Panc1 (cell line): ENCODE data around the gene ATP6V1B1. TPM values are rescaled to one million over a fixed set of nuclear protein-coding genes. Genes with fewer than 3 reads are reported as not detected.

Experiments
- ATAC-seq: fragments of 200-7000 bp; cut with Tn5 transposase; 2 replicates; pipeline ENCODE4 v1.9.1; 2020; ENCODE audit warnings: mild to moderate bottlenecking, moderate library complexity
- BruUV-seq: library from RNA; stranded (reverse); fragments of 400-500 nt; replicated peaks from 2 replicates; lab custom pipeline; 2021; lab: Mats Ljungman, UMichigan
- CTCF ChIA-PET: fragments of 300-600 bp; sonication (Branson Sonifier 250); formaldehyde crosslinking; loops from one replicate; lab custom pipeline; 2022; ENCODE audit warnings: antibody characterized with exemption; lab: Charles Lee
- POLR2A ChIA-PET: fragments of 300-600 bp; sonication (Branson Sonifier 250); formaldehyde crosslinking; loops from one replicate; lab custom pipeline; 2022; ENCODE audit warnings: antibody characterized with exemption; lab: Charles Lee
- DNase-seq: peaks from one replicate; pipeline ENCODE4 v3.0.0-alpha.2; 2010; ENCODE audit warnings: low read depth, low spot score
- H3K27ac ChIP-seq: 2 replicates; pipeline ENCODE4 v1.5.1; 2011; ENCODE audit warnings: mild to moderate bottlenecking, low read length, inconsistent platforms
- H3K27me3 ChIP-seq: fragments of 200-500 bp; sonication (Bioruptor generic); 2 replicates; pipeline ENCODE4 v1.6.0; 2014; ENCODE audit warnings: low read length, inconsistent platforms; ENCODE audit not compliant: control insufficient read depth, insufficient read depth
- H3K36me3 ChIP-seq: fragments of 200-500 bp; sonication (Bioruptor generic); 2 replicates; pipeline ENCODE4 v1.5.1; 2014; ENCODE audit warnings: inconsistent platforms, mild to moderate bottlenecking, low read length, moderate library complexity; ENCODE audit not compliant: control insufficient read depth, insufficient read depth
- H3K4me1 ChIP-seq: 2 replicates; pipeline ENCODE4 v1.5.1; 2011; ENCODE audit warnings: inconsistent platforms, mild to moderate bottlenecking, low read length, moderate library complexity; ENCODE audit not compliant: control insufficient read depth, insufficient read depth
- H3K4me3 ChIP-seq, 2 experiments: 2 replicates each; pipeline ENCODE4 v1.5.1; 2011 to 2012; ENCODE audit warnings: low read depth in 2 of 2, low read length in 2 of 2, mild to moderate bottlenecking in 2 of 2, inconsistent platforms in 1 of 2, moderate library complexity in 1 of 2
- H3K9me3 ChIP-seq: fragments of 200-500 bp; sonication (Bioruptor generic); 2 replicates; pipeline ENCODE4 v1.5.1; 2014; ENCODE audit warnings: low read depth, mild to moderate bottlenecking, inconsistent platforms, low read length, moderate library complexity; ENCODE audit not compliant: control insufficient read depth, insufficient read depth
- POLR2AphosphoS5 ChIP-seq: IDR thresholded peaks from 2 replicates; pipeline ENCODE4 v1.6.1; 2012; ENCODE audit warnings: mild to moderate bottlenecking, low read depth, low read length, moderate library complexity
- SIN3A ChIP-seq: IDR thresholded peaks from 2 replicates; pipeline ENCODE4 v1.6.1; 2012; ENCODE audit warnings: low read depth, mild to moderate bottlenecking, low read length, moderate library complexity, borderline replicate concordance; ENCODE audit not compliant: insufficient read depth
- TCF7L2 ChIP-seq: IDR thresholded peaks from 2 replicates; pipeline ENCODE4 v1.6.1; 2011; ENCODE audit warnings: mild to moderate bottlenecking, low read depth, low read length, inconsistent platforms
- in situ Hi-C: cut with HindIII; loops from 2 replicates; pipeline ENCODE4 v1.10.0; 2016; ENCODE audit warnings: low sequenced_read_pairs, low pct_unique_long_range_greater_than_20kb
- intact Hi-C: fragments of 100-400 bp; cut with micrococcal nuclease; formaldehyde crosslinking; loops from one replicate; pipeline ENCODE4 v1.10.0; 2022; ENCODE audit not compliant: unreplicated experiment
- total RNA-seq: library from RNA; stranded (reverse); gene quantifications from one replicate; pipeline ENCODE4 v1.2.1, GENCODE V29; 2021; ENCODE audit not compliant: unreplicated experiment
- TF ChIP-seq, protein P1 (sequence below): fragments of 450-650 bp; IDR thresholded peaks from 2 replicates; pipeline ENCODE4 v1.5.1; 2017; ENCODE audit warnings: mild to moderate bottlenecking
- TF ChIP-seq, protein P2 (sequence below), 2 experiments: IDR thresholded peaks; 2 replicates each; pipeline ENCODE4 v1.6.1; 2011 to 2012; ENCODE audit warnings: low read depth in 2 of 2, control low read depth in 1 of 2, low read length in 1 of 2, mild to moderate bottlenecking in 1 of 2, moderate library complexity in 1 of 2; ENCODE audit not compliant: insufficient read depth in 1 of 2

ATP6V1B1 gene
- total RNA-seq, 1 experiment from 2014 or later: 0.18 TPM

DNA sequence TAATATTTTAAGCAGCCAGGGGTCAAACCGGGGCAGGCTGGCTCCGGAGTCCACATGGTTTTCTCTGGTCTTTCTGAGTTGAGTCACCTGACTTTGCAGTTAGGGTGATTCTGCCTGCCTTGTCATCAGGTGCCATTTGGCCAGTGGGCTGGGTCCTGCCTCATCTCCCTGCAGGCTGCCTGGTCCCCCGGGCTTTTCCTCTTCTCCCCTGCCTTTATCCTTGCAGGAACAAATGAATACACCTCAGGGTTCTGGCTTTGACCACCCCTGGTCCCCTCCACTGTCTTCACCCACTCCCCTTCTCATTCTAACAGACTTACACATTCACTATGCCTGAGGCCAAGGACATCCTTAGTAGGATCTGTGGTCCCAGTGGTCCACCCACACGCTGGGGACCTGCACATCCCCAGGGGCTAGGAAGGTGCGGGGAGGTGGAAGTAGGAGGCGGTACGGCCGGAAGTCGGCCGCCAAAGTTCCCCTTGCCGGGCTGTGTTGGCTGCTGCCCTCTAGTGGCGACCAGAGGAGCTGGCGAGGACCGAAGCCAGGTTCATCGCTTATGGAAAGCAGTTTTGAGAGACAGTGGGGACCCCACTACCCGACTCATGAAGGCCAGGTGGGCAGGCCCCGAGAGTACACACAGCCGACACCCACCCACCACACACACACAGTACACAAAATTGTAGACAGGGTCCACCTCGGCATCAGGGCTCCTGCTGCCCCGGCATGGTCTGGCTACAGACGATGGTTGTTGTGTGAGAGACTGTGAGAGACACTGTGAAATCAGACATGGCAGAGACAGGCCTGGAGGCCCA is 65.3 kb downstream of the ATP6V1B1 start:
- Histone ChIP-seq H3K27ac (peak overlapping the region; percentile 59; the same call in 1 of the 2 replicates), H3K4me3 (peak overlapping the region; percentile 4 to 52; a peak in 3 of 4 replicates), H3K27me3 (no peaks in the 10 kb centered on the region), H3K36me3 (no peaks in the 10 kb centered on the region; the same call in 1 of the 2 replicates), H3K9me3 (no peaks in the 10 kb centered on the region), H3K4me1 (no peaks in the 10 kb centered on the region)
- in situ Hi-C loops (no loop called here), intact Hi-C loops (no loop called here)
- ChIA-PET POLR2A (interaction anchor here (0.7 kb wide), 1 partner anchor 1613 kb away, joined by 3 read pairs; no protein-coding TSS in a partner anchor), CTCF (interaction anchor here (0.6 to 1.1 kb wide), 2 partner anchors 27 to 100 kb away, joined by 4 to 5 read pairs; no protein-coding TSS in a partner anchor)
- TF ChIP-seq POLR2AphosphoS5: no peak
- TF ChIP-seq, protein P1, sequence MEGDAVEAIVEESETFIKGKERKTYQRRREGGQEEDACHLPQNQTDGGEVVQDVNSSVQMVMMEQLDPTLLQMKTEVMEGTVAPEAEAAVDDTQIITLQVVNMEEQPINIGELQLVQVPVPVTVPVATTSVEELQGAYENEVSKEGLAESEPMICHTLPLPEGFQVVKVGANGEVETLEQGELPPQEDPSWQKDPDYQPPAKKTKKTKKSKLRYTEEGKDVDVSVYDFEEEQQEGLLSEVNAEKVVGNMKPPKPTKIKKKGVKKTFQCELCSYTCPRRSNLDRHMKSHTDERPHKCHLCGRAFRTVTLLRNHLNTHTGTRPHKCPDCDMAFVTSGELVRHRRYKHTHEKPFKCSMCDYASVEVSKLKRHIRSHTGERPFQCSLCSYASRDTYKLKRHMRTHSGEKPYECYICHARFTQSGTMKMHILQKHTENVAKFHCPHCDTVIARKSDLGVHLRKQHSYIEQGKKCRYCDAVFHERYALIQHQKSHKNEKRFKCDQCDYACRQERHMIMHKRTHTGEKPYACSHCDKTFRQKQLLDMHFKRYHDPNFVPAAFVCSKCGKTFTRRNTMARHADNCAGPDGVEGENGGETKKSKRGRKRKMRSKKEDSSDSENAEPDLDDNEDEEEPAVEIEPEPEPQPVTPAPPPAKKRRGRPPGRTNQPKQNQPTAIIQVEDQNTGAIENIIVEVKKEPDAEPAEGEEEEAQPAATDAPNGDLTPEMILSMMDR: peak; percentile 98
- TF ChIP-seq, protein P2, sequence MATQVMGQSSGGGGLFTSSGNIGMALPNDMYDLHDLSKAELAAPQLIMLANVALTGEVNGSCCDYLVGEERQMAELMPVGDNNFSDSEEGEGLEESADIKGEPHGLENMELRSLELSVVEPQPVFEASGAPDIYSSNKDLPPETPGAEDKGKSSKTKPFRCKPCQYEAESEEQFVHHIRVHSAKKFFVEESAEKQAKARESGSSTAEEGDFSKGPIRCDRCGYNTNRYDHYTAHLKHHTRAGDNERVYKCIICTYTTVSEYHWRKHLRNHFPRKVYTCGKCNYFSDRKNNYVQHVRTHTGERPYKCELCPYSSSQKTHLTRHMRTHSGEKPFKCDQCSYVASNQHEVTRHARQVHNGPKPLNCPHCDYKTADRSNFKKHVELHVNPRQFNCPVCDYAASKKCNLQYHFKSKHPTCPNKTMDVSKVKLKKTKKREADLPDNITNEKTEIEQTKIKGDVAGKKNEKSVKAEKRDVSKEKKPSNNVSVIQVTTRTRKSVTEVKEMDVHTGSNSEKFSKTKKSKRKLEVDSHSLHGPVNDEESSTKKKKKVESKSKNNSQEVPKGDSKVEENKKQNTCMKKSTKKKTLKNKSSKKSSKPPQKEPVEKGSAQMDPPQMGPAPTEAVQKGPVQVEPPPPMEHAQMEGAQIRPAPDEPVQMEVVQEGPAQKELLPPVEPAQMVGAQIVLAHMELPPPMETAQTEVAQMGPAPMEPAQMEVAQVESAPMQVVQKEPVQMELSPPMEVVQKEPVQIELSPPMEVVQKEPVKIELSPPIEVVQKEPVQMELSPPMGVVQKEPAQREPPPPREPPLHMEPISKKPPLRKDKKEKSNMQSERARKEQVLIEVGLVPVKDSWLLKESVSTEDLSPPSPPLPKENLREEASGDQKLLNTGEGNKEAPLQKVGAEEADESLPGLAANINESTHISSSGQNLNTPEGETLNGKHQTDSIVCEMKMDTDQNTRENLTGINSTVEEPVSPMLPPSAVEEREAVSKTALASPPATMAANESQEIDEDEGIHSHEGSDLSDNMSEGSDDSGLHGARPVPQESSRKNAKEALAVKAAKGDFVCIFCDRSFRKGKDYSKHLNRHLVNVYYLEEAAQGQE (IDR thresholded peaks at IDR 0.05; ENCODE audit: insufficient read depth in 1 of 2, low read depth in 2 of 2, low read length in 1 of 2): no peak
- DNase-seq (no peak), ATAC-seq (peak; percentile 88)
- BruUV-seq: no TSS peak

DNA sequence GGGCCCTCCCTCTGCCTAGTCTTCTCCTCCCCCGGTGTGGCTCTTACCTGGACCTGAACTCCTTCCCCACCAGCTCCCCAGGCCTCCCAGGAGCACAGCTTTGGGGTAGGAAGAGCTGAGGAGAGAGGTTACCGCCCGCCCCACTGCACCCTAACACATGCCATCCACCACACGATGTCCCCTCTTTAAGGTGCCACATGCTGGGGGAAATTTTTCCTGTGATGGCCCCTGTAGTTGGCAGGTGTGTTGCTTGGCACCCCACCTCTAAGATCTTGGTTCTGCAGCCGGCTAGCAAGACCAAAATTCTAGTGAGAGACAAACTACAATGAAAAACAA is 65.9 kb downstream of the ATP6V1B1 start:
- Histone ChIP-seq H3K27ac (no peak overlapping the region), H3K27me3 (no peaks in the 10 kb centered on the region), H3K4me3 (no peak overlapping the region), H3K36me3 (no peaks in the 10 kb centered on the region; the same call in 1 of the 2 replicates), H3K9me3 (no peaks in the 10 kb centered on the region), H3K4me1 (no peaks in the 10 kb centered on the region)
- ChIA-PET CTCF (interaction anchor here (0.6 to 1.1 kb wide), 2 partner anchors 27 to 99 kb away, joined by 4 to 5 read pairs; no protein-coding TSS in a partner anchor), POLR2A (interaction anchor here (0.7 kb wide), 1 partner anchor 1614 kb away, joined by 3 read pairs; no protein-coding TSS in a partner anchor)
- no peak for DNase-seq
- BruUV-seq: no TSS peak
- in situ Hi-C loops: no loop called here
- TF ChIP-seq POLR2AphosphoS5 (no peak), TCF7L2 (no peak), SIN3A (no peak)
- TF ChIP-seq, protein P1: no peak
- TF ChIP-seq, protein P2 (IDR thresholded peaks at IDR 0.05; ENCODE audit: insufficient read depth in 1 of 2, low read depth in 2 of 2, low read length in 1 of 2): no peak
- 0 out of 2 replicates have a peak, but pooled peaks have one; percentile 20 for ATAC-seq
- intact Hi-C loops: no loop called here
